Endothelial cell (in vitro differentiated cells): Measurements from ENCODE around the gene MBOAT2. TPM values are rescaled to one million over a fixed set of nuclear protein-coding genes. Genes with fewer than 3 reads are reported as not detected.

Source experiments
- DNase-seq: peaks from one replicate; pipeline ENCODE4 v3.0.0; 2021; ENCODE audit warnings: low spot score
- H3K27ac Mint-ChIP-seq: one replicate; pipeline ENCODE4 v1.8.0; 2021; ENCODE audit warnings: mixed read lengths, inconsistent platforms; ENCODE audit not compliant: unreplicated experiment
- H3K27me3 Mint-ChIP-seq: one replicate; pipeline ENCODE4 v1.8.0; 2021; ENCODE audit warnings: mild to moderate bottlenecking, moderate library complexity, mixed read lengths, inconsistent platforms; ENCODE audit not compliant: unreplicated experiment
- H3K36me3 Mint-ChIP-seq: one replicate; pipeline ENCODE4 v1.8.0; 2021; ENCODE audit warnings: mild to moderate bottlenecking, low read depth, mixed read lengths, inconsistent platforms; ENCODE audit not compliant: unreplicated experiment
- H3K4me1 Mint-ChIP-seq: one replicate; pipeline ENCODE4 v1.8.0; 2021; ENCODE audit warnings: mild to moderate bottlenecking, mixed read lengths, inconsistent platforms; ENCODE audit not compliant: unreplicated experiment
- H3K4me3 Mint-ChIP-seq: one replicate; pipeline ENCODE4 v1.8.0; 2021; ENCODE audit warnings: mild to moderate bottlenecking, mixed read lengths, inconsistent platforms; ENCODE audit not compliant: unreplicated experiment
- H3K9me3 Mint-ChIP-seq: one replicate; pipeline ENCODE4 v1.8.0; 2021; ENCODE audit warnings: mixed read lengths, inconsistent platforms; ENCODE audit not compliant: unreplicated experiment
- CTCF ChIP-seq: fragments of 200-600 bp; sonication (generic); IDR thresholded peaks from one replicate; pipeline ENCODE4 v1.5.0; 2021; ENCODE audit warnings: antibody characterized with exemption; ENCODE audit not compliant: unreplicated experiment
- total RNA-seq: library from RNA; stranded (reverse); fragmentation: NEBNext Ultra II Directional; extraction: Animal tissue kit (Norgen Biotek cat#: 25700); gene quantifications from one replicate; pipeline ENCODE4 v1.2.1, GENCODE V29; 2021; ENCODE audit not compliant: unreplicated experiment

Gene MBOAT2
- total RNA-seq, 1 donor from 2014 or later: 71.6 TPM

GRCh38 chr2:8803658-8804379, 199.7 kb downstream of the MBOAT2 start:
- no peak overlapping the region for H3K27ac Mint-ChIP-seq
- peaks cover 22% of the 10 kb centered on the region for H3K36me3 Mint-ChIP-seq
- TF ChIP-seq CTCF: no peak
- H3K9me3 Mint-ChIP-seq: no peaks in the 10 kb centered on the region
- peaks cover 2% of the 10 kb centered on the region for H3K27me3 Mint-ChIP-seq
- no peak overlapping the region for H3K4me3 Mint-ChIP-seq
- no peaks in the 10 kb centered on the region for H3K4me1 Mint-ChIP-seq
- no peak for DNase-seq

GRCh38 chr2:8802741-8803140, 200.7 kb downstream of the MBOAT2 start:
- Mint-ChIP-seq H3K36me3 (peaks cover 15% of the 10 kb centered on the region), H3K4me3 (no peak overlapping the region), H3K4me1 (no peaks in the 10 kb centered on the region), H3K27me3 (no peaks in the 10 kb centered on the region), H3K9me3 (no peaks in the 10 kb centered on the region), H3K27ac (no peak overlapping the region)
- TF ChIP-seq CTCF: no peak
- no peak for DNase-seq

Other genes starting within 250 kb of the MBOAT2 start
- 59.9 TPM for gene KIDINS220, start 166.1 kb downstream of the MBOAT2 start, total RNA-seq
- gene ASAP2, start 203.1 kb upstream of the MBOAT2 start, total RNA-seq: 31.8 TPM